ENCODE data around the gene PI4K2A. TPM values are rescaled to one million over a fixed set of nuclear protein-coding genes. Genes with fewer than 3 reads are reported as not detected.

Gene PI4K2A
- polyA plus RNA-seq, 1 donor (not counting 4 experiments of a cell fraction or from before 2014, with no cell fraction given): 51.3 TPM

DNA sequence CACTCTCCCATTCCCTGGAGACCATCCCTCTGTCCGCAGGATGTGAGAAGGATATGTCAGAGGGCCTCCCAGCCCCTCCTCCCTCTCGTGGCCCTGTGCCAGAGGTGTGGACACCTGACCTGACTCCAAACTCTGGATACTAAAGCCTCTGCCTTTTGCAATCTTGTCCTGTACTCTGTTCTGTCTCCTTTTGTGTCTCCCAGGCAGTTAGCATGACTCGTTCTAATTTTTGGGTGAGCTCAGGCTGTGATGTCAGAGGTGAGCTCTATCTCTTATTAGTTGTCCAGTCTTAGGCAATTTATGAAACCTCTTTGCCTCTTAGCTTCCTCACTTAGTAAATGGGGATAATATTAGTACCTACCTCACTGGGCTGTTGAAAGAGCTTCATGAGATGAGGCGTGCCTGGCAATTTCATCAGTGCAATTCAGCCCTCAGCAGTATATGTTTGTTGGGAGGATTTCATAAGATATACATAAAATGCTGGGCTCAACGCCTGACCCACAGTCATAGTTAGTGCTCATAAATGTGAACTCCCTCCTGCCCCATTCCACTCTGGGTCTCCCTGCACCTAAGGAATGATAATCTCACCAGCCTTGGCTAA lies 84.0 kb downstream of the PI4K2A start:
- H3K27ac ChIP-seq (ENCODE audit: control insufficient read depth, insufficient read depth, low read length): peak overlapping the region; percentile 4
- no peaks in the 10 kb centered on the region for H3K79me2 ChIP-seq (ENCODE audit: control insufficient read depth, insufficient read depth, low read length)
- H3K9me3 ChIP-seq (ENCODE audit: control insufficient read depth, low read depth, low read length): no peaks in the 10 kb centered on the region
- no peak overlapping the region for H3K4me2 ChIP-seq (ENCODE audit: control insufficient read depth, extremely low read depth, insufficient read depth, low read depth, low read length)
- TF ChIP-seq, protein P1, sequence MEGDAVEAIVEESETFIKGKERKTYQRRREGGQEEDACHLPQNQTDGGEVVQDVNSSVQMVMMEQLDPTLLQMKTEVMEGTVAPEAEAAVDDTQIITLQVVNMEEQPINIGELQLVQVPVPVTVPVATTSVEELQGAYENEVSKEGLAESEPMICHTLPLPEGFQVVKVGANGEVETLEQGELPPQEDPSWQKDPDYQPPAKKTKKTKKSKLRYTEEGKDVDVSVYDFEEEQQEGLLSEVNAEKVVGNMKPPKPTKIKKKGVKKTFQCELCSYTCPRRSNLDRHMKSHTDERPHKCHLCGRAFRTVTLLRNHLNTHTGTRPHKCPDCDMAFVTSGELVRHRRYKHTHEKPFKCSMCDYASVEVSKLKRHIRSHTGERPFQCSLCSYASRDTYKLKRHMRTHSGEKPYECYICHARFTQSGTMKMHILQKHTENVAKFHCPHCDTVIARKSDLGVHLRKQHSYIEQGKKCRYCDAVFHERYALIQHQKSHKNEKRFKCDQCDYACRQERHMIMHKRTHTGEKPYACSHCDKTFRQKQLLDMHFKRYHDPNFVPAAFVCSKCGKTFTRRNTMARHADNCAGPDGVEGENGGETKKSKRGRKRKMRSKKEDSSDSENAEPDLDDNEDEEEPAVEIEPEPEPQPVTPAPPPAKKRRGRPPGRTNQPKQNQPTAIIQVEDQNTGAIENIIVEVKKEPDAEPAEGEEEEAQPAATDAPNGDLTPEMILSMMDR (optimal IDR thresholded peaks at IDR 0.05 in 1 of 3, IDR thresholded peaks at IDR 0.05 in 1 of 3, conservative IDR thresholded peaks at IDR 0.05 in 1 of 3; ENCODE audit: extremely low read depth in 1 of 3, insufficient read depth in 2 of 3, low read length in 3 of 3): no peak
- TF ChIP-seq EZH2 (IDR thresholded peaks at IDR 0.05; ENCODE audit: low read length): no peak
- no peaks in the 10 kb centered on the region for H3K27me3 ChIP-seq (ENCODE audit: control insufficient read depth, extremely low read depth, insufficient read depth, low read length)
- H4K20me1 ChIP-seq (ENCODE audit: control insufficient read depth, extremely low read depth, insufficient read depth, low read length): no peaks in the 10 kb centered on the region
- DNase-seq (ENCODE audit: low read depth, low spot score) (no peak), FAIRE-seq (peak; percentile 56)
- H3K9ac ChIP-seq (ENCODE audit: control insufficient read depth, extremely low read depth, insufficient read depth, low read length): no peak overlapping the region
- no peak overlapping the region for H3K4me3 ChIP-seq (ENCODE audit: control insufficient read depth in 2 of 3, extremely low read depth in 1 of 3, insufficient read depth in 2 of 3, low read depth in 1 of 3, low read length in 3 of 3)
- dilution Hi-C loops (cut with MboI; ENCODE audit: extremely low pct_ligation_motif_present, low sequenced_read_pairs): no loop called here
- H2AFZ ChIP-seq (ENCODE audit: control insufficient read depth, low read length): no peak overlapping the region
- no peaks in the 10 kb centered on the region for H3K9me1 ChIP-seq (ENCODE audit: control insufficient read depth, extremely low read depth, insufficient read depth, low read length)
- peaks cover 23% of the 10 kb centered on the region for H3K4me1 ChIP-seq (ENCODE audit: control insufficient read depth, extremely low read depth, insufficient read depth, low read length)
- H3K36me3 ChIP-seq (ENCODE audit: control insufficient read depth in 2 of 2, extremely low read depth in 1 of 2, insufficient read depth in 2 of 2, low read length in 2 of 2): peaks cover 0 to 2% of the 10 kb centered on the region in 2 experiments

Other genes starting within 250 kb of the PI4K2A start
- 11.1 to 17.5 TPM (median 14.8 TPM) in 3 replicates for gene RRP12, start 239.3 kb upstream of the PI4K2A start, polyA plus RNA-seq
- 602 to 706 TPM (median 624 TPM) in 3 replicates for gene PGAM1, start 214.5 kb upstream of the PI4K2A start, polyA plus RNA-seq
- 40.9 to 45.7 TPM (median 42.9 TPM) in 3 replicates for gene EXOSC1, start 194.7 kb upstream of the PI4K2A start, polyA plus RNA-seq
- gene ZDHHC16, start 194.5 kb upstream of the PI4K2A start, polyA plus RNA-seq: 63.3 to 77.6 TPM (median 67.8 TPM) in 3 replicates
- gene MMS19, start 142.2 kb upstream of the PI4K2A start, polyA plus RNA-seq: 72.5 to 74.8 TPM (median 74.4 TPM) in 3 replicates
- gene UBTD1, start 141.7 kb upstream of the PI4K2A start, polyA plus RNA-seq: 12.0 to 20.5 TPM (median 19.3 TPM) in 3 replicates
- gene ANKRD2, start 67.9 kb upstream of the PI4K2A start, polyA plus RNA-seq: 0.18 to 0.67 TPM (median 0.38 TPM) in 3 replicates
- gene HOGA1, start 56.3 kb upstream of the PI4K2A start, polyA plus RNA-seq: 0.49 to 1.0 TPM (median 0.89 TPM) in 3 replicates
- gene C10orf62, start 51.0 kb upstream of the PI4K2A start, polyA plus RNA-seq: 0.06 to 0.08 TPM in 2 of 3 replicates, not detected in the other
- 9.1 to 12.6 TPM (median 10.3 TPM) in 3 replicates for gene MORN4, start 7.2 kb upstream of the PI4K2A start, polyA plus RNA-seq
- 22.3 to 83.2 TPM (median 48.8 TPM) in 3 replicates for gene AVPI1, start 46.6 kb downstream of the PI4K2A start, polyA plus RNA-seq
- gene MARVELD1, start 73.1 kb downstream of the PI4K2A start, polyA plus RNA-seq: 24.0 to 85.1 TPM (median 39.7 TPM) in 3 replicates
- 14.2 to 23.2 TPM (median 14.3 TPM) in 3 replicates for gene ZFYVE27, start 96.5 kb downstream of the PI4K2A start, polyA plus RNA-seq
- not detected in 3 replicates for gene SFRP5, start 131.3 kb downstream of the PI4K2A start, polyA plus RNA-seq
- gene GOLGA7B, start 209.2 kb downstream of the PI4K2A start, polyA plus RNA-seq: 3.6 to 6.8 TPM (median 4.9 TPM) in 3 replicates

Data from keratinocyte (primary cell).